H1 (cell line): ENCODE data around the gene ACOT7. TPM values are rescaled to one million over a fixed set of nuclear protein-coding genes. Genes with fewer than 3 reads are reported as not detected.

Experiments used
- CTCF ChIA-PET: fragments of 300-600 bp; sonication (Branson Sonifier 250); formaldehyde crosslinking; loops from one replicate; lab custom pipeline; 2021; ENCODE audit not compliant: partially characterized antibody; lab: Charles Lee
- POLR2A ChIA-PET: fragments of 300-600 bp; sonication (Branson Sonifier 250); formaldehyde crosslinking; loops from one replicate; lab custom pipeline; 2021; ENCODE audit warnings: inconsistent platforms; ENCODE audit not compliant: partially characterized antibody; lab: Charles Lee
- DNase-seq, 2 experiments: peaks; one replicate each; pipeline versions ENCODE4 v3.0.0 to v3.0.0-alpha.2; 2010 to 2022; ENCODE audit warnings: low spot score in 2 of 2, low read depth in 1 of 2, mixed read lengths in 1 of 2
- FAIRE-seq: peaks from 2 replicates; lab custom pipeline; 2011; peaks lifted over from hg19 to GRCh38; lab: Jason Lieb, UNC
- H2AFZ ChIP-seq: 2 replicates; pipeline ENCODE4 v1.8.1; 2012; ENCODE audit warnings: low read length, inconsistent platforms
- H2AK5ac ChIP-seq: 2 replicates; pipeline ENCODE4 v1.6.1; 2013; ENCODE audit warnings: low read depth, low read length
- H2BK120ac ChIP-seq: replicated peaks from 2 replicates; pipeline ENCODE3; 2013; ENCODE audit warnings: low read depth, low read length, inconsistent platforms
- H2BK12ac ChIP-seq: 2 replicates; pipeline ENCODE4 v1.6.1; 2013; ENCODE audit warnings: low read depth, low read length
- H2BK15ac ChIP-seq: 2 replicates; pipeline ENCODE4 v1.6.1; 2013; ENCODE audit warnings: low read length
- H2BK20ac ChIP-seq: 2 replicates; pipeline ENCODE4 v1.6.1; 2013; ENCODE audit warnings: low read length
- H2BK5ac ChIP-seq: 2 replicates; pipeline ENCODE4 v1.6.1; 2013; ENCODE audit warnings: low read depth, low read length
- H3K14ac ChIP-seq: 2 replicates; pipeline ENCODE4 v1.6.1; 2013; ENCODE audit warnings: inconsistent platforms; ENCODE audit not compliant: insufficient read length
- H3K18ac ChIP-seq: 2 replicates; pipeline ENCODE4 v1.6.1; 2013; ENCODE audit warnings: low read length; ENCODE audit errors: extremely low read depth
- H3K23ac ChIP-seq: 2 replicates; pipeline ENCODE4 v1.6.1; 2013; ENCODE audit warnings: inconsistent platforms; ENCODE audit not compliant: insufficient read length
- H3K23me2 ChIP-seq: 2 replicates; pipeline ENCODE4 v1.6.1; 2013; ENCODE audit warnings: low read depth, low read length
- H3K27ac ChIP-seq: 2 replicates; pipeline ENCODE4 v1.6.1; 2011; ENCODE audit warnings: low read depth, low read length, inconsistent platforms
- H3K27me3 ChIP-seq, 4 experiments: replicated peaks in 1 of 4; 1 replicate in 1 of 4; 2 replicates in 3 of 4; pipeline versions ENCODE4 v1.6.1 to v1.8.1; 2011 to 2013; ENCODE audit warnings: low read length in 3 of 4, mild to moderate bottlenecking in 3 of 4, inconsistent platforms in 2 of 4, mixed read lengths in 2 of 4, moderate library complexity in 1 of 4; ENCODE audit not compliant: control insufficient read depth in 3 of 4, insufficient read depth in 3 of 4; ENCODE audit errors: extremely low read depth in 1 of 4
- H3K36me3 ChIP-seq, 4 experiments: 2 replicates each; pipeline versions ENCODE4 v1.6.1 to v1.8.1; 2011 to 2013; ENCODE audit warnings: mild to moderate bottlenecking in 4 of 4, low read length in 3 of 4, moderate library complexity in 2 of 4, control low read depth in 1 of 4, inconsistent platforms in 1 of 4; ENCODE audit not compliant: insufficient read depth in 4 of 4, control insufficient read depth in 2 of 4
- H3K4ac ChIP-seq: replicated peaks from 2 replicates; pipeline ENCODE3; 2013; ENCODE audit warnings: low read length, low read depth, mixed read lengths, inconsistent platforms; ENCODE audit not compliant: insufficient read length
- H3K4me1 ChIP-seq, 4 experiments: replicated peaks in 1 of 4; 1 replicate in 1 of 4; 2 replicates in 3 of 4; pipeline versions ENCODE4 v1.6.1 to v1.8.1; 2011 to 2013; ENCODE audit warnings: low read length in 3 of 4, inconsistent platforms in 2 of 4, mixed read lengths in 1 of 4; ENCODE audit not compliant: insufficient read depth in 4 of 4, control insufficient read depth in 3 of 4
- H3K4me2 ChIP-seq, 2 experiments: 2 replicates each; pipeline versions ENCODE4 v1.6.1 to v1.8.1; 2011 to 2013; ENCODE audit warnings: low read depth in 2 of 2, low read length in 2 of 2, control low read depth in 1 of 2, inconsistent platforms in 1 of 2, mild to moderate bottlenecking in 1 of 2; ENCODE audit not compliant: insufficient read depth in 1 of 2
- H3K4me3 ChIP-seq, 4 experiments: fragments of 200-600, 300-600 bp in 1 of 4; sonication (generic), shearing (Covaris generic), sonication (Bioruptor Twin) in 1 of 4; 2 replicates each; pipeline versions ENCODE4 v1.5.1 to v1.8.1; 2011 to 2016; ENCODE audit warnings: low read length in 4 of 4, low read depth in 3 of 4, control low read depth in 2 of 4, inconsistent platforms in 2 of 4, mild to moderate bottlenecking in 2 of 4, mixed read lengths in 1 of 4, moderate library complexity in 1 of 4; ENCODE audit not compliant: insufficient read depth in 2 of 4; ENCODE audit errors: extremely low read depth in 1 of 4
- H3K56ac ChIP-seq: replicated peaks from 2 replicates; pipeline ENCODE3; 2013; ENCODE audit warnings: low read depth, mild to moderate bottlenecking, mixed read lengths, low read length, inconsistent platforms; ENCODE audit not compliant: insufficient read length
- H3K79me1 ChIP-seq: 2 replicates; pipeline ENCODE4 v1.6.1; 2013; ENCODE audit warnings: low read depth, low read length, control low read depth
- H3K79me2 ChIP-seq, 2 experiments: 2 replicates each; pipeline versions ENCODE4 v1.6.1 to v1.8.1; 2012 to 2013; ENCODE audit warnings: low read length in 2 of 2, mild to moderate bottlenecking in 2 of 2, inconsistent platforms in 1 of 2; ENCODE audit not compliant: insufficient read depth in 2 of 2, control insufficient read depth in 1 of 2
- H3K9ac ChIP-seq, 4 experiments: replicated peaks in 1 of 4; 1 replicate in 1 of 4; 2 replicates in 3 of 4; pipeline versions ENCODE4 v1.6.1 to v1.8.1; 2011 to 2013; ENCODE audit warnings: low read depth in 3 of 4, low read length in 3 of 4, control low read depth in 2 of 4, mild to moderate bottlenecking in 2 of 4, moderate library complexity in 2 of 4, inconsistent platforms in 1 of 4; ENCODE audit errors: extremely low read depth in 1 of 4
- H3K9me3 ChIP-seq, 2 experiments: 2 replicates each; pipeline versions ENCODE4 v1.6.1 to v1.8.1; 2012 to 2013; ENCODE audit warnings: mild to moderate bottlenecking in 2 of 2, moderate library complexity in 2 of 2, control low read depth in 1 of 2, inconsistent platforms in 1 of 2, low read depth in 1 of 2, low read length in 1 of 2, mixed read lengths in 1 of 2; ENCODE audit not compliant: insufficient read depth in 2 of 2
- H4K20me1 ChIP-seq, 2 experiments: replicated peaks in 1 of 2; 2 replicates each; pipeline versions ENCODE3 to v1.8.1; 2011 to 2013; ENCODE audit warnings: inconsistent platforms in 2 of 2, low read length in 2 of 2, mild to moderate bottlenecking in 1 of 2; ENCODE audit not compliant: insufficient read depth in 2 of 2, control insufficient read depth in 1 of 2
- H4K5ac ChIP-seq: 2 replicates; pipeline ENCODE4 v1.6.1; 2013; ENCODE audit warnings: low read length, low read depth, mixed read lengths, inconsistent platforms; ENCODE audit not compliant: insufficient read length
- H4K8ac ChIP-seq: 2 replicates; pipeline ENCODE4 v1.8.0; 2013; ENCODE audit warnings: mild to moderate bottlenecking, moderate library complexity, low read length, inconsistent platforms; ENCODE audit not compliant: insufficient read depth; ENCODE audit errors: extremely low read depth
- H4K91ac ChIP-seq: replicated peaks from 2 replicates; pipeline ENCODE3; 2013; ENCODE audit warnings: low read length, mixed read lengths, inconsistent platforms; ENCODE audit not compliant: insufficient read length
- BACH1 ChIP-seq: IDR thresholded peaks from 2 replicates; pipeline ENCODE4 v1.6.1; 2012; ENCODE audit warnings: low read length, improper control_type of control experiment
- BRCA1 ChIP-seq: IDR thresholded peaks from 2 replicates; pipeline ENCODE4 v1.6.1; 2012; ENCODE audit warnings: low read depth, low read length, improper control_type of control experiment
- JUN ChIP-seq: IDR thresholded peaks from 2 replicates; pipeline ENCODE4 v1.6.1; 2011; ENCODE audit warnings: low read depth, mild to moderate bottlenecking, improper control_type of control experiment, low read length
- JUND ChIP-seq: IDR thresholded peaks from 2 replicates; pipeline ENCODE4 v1.6.1; 2011; ENCODE audit warnings: mild to moderate bottlenecking, improper control_type of control experiment, low read length
- NANOG ChIP-seq: IDR thresholded peaks from 2 replicates; pipeline ENCODE4 v1.6.1; 2011; ENCODE audit warnings: low read length, low read depth, mild to moderate bottlenecking, inconsistent platforms; ENCODE audit not compliant: insufficient read depth, poor library complexity, severe bottlenecking
- SIN3A ChIP-seq, 2 experiments: IDR thresholded peaks in 1 of 2; conservative IDR thresholded peaks in 1 of 2; 2 replicates each; pipeline ENCODE4 v1.6.1; 2011 to 2012; ENCODE audit warnings: low read length in 2 of 2, improper control_type of control experiment in 1 of 2, low read depth in 1 of 2, mild to moderate bottlenecking in 1 of 2
- SIRT6 ChIP-seq: IDR thresholded peaks from one replicate; pipeline ENCODE4 v1.7.1; 2012; ENCODE audit warnings: low read length, inconsistent platforms
- SP4 ChIP-seq: IDR thresholded peaks from 2 replicates; pipeline ENCODE4 v1.6.1; 2012; ENCODE audit warnings: low read length, inconsistent platforms
- SUZ12 ChIP-seq: fragments of 200-600 bp; sonication (generic); IDR thresholded peaks from 2 replicates; pipeline ENCODE4 v1.6.1; 2012; ENCODE audit warnings: mild to moderate bottlenecking, inconsistent platforms, low read length, moderate library complexity, mixed read lengths
- TAF7 ChIP-seq: optimal IDR thresholded peaks from 2 replicates; pipeline ENCODE3; 2011; ENCODE audit warnings: low read depth, mild to moderate bottlenecking, inconsistent platforms, low read length, moderate library complexity, borderline replicate concordance
- TCF12 ChIP-seq: IDR thresholded peaks from 2 replicates; pipeline ENCODE4 v1.6.1; 2011; ENCODE audit warnings: low read depth, mild to moderate bottlenecking, low read length
- ZNF274 ChIP-seq: IDR thresholded peaks from 2 replicates; pipeline ENCODE4 v1.7.0; 2012; ENCODE audit warnings: low read length, borderline replicate concordance; ENCODE audit errors: extremely low read depth
- whole genome bisulfite sequencing, 2 experiments: shearing (Covaris generic) in 1 of 2; methylation state at CpG; one replicate each; pipeline versions ENCODE4 v1.1.6 to v1.1.7; 2013 to 2015; ENCODE audit warnings: low lambda C conversion rate in 2 of 2, mixed read lengths in 2 of 2, inconsistent platforms in 1 of 2, low coverage in 1 of 2, missing lambda C conversion rate in 1 of 2; ENCODE audit not compliant: insufficient replicate concordance in 2 of 2, insufficient coverage in 1 of 2, insufficient read length in 1 of 2; ENCODE audit errors: extremely low coverage in 1 of 2, missing lambda C conversion rate in 1 of 2; 5-methylcytosine and 5-hydroxymethylcytosine counted together
- polyA plus RNA-seq, 7 experiments: library from polyadenylated mRNA; depleted of rRNA in 3 of 7; stranded (reverse) in 5 of 7; unstranded in 2 of 7; fragments of >200 nt in 5 of 7; fragments of 200-250 nt in 2 of 7; gene quantifications; 1 replicate in 5 of 7; 2 replicates in 1 of 7; 4 replicates in 1 of 7; pipeline versions ENCODE4 v1.2.1 to v1.2.3, GENCODE V29; 2011 to 2013; ENCODE audit warnings: missing spikeins in 2 of 7, mixed read lengths in 2 of 7
- total RNA-seq: library from RNA; stranded (reverse); fragmentation: NEBNext Ultra II Directional; extraction: Animal tissue kit (Norgen Biotek cat#: 25700); gene quantifications from 2 replicates; pipeline ENCODE4 v1.2.1, GENCODE V29; 2021
- TF ChIP-seq, protein P1 (sequence below): IDR thresholded peaks from 2 replicates; pipeline ENCODE4 v1.6.1; 2011; ENCODE audit warnings: low read length, improper control_type of control experiment

Gene ACOT7
- total and polyA plus RNA-seq, 2 of the 8 experiments (the other 6 are each of a cell fraction or from before 2014, with no cell fraction given): 151 to 214 TPM

DNA sequence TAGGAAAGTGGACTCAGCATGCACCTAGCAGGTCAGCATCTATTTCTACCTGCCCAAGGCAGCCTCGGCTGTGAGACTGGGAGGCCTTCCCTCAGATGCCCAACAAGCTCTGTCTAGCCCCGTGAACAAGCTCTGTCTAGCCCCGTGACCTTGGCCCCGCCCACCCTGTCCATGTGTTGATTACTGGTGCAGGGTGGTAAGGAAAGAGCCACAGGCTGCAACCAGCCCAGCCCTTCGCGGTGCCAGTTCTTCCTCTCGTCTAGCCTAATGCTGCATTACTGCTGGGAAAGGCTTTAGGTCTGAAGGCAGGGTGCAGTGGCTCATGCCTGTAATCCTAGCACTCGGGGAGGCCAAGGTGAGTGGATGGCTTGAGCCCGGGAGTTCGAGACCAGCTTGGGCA lies 134.9 kb downstream of the ACOT7 start:
- Histone ChIP-seq H3K56ac (no peak overlapping the region), H3K23me2 (peaks cover 7% of the 10 kb centered on the region; the same call in 1 of the 2 replicates), H3K27me3 (peaks cover 0 to 20% (median 13%) of the 10 kb centered on the region in 4 experiments; a peak in 3 of 7 replicates), H3K4ac (no peak overlapping the region), H3K4me2 (no peak overlapping the region), H4K91ac (no peak overlapping the region), H3K36me3 (no peaks in the 10 kb centered on the region; a peak in 1 of 8 replicates), H2AK5ac (no peak overlapping the region), H2BK5ac (no peak overlapping the region), H3K9me3 (no peaks in the 10 kb centered on the region), H3K4me3 (no peak overlapping the region), H2AFZ (no peak overlapping the region), H3K23ac (no peak overlapping the region), H3K9ac (no peak overlapping the region), H3K4me1 (peaks cover 0 to 13% (median 3%) of the 10 kb centered on the region in 4 experiments; a peak in 6 of 7 replicates), H4K5ac (no peak overlapping the region)
- no peak for DNase-seq
- WGBS, 2 experiments: 94% methylated on average over 10 of the region's 10 CpGs; no CpG with 5 or more reads in 1 of the 2 experiments
- POLR2A ChIA-PET: interaction anchor here (0.8 to 2.8 kb wide), 3 partner anchors 9 to 214 kb away, joined by 3 to 16 read pairs (median 3); no protein-coding TSS in a partner anchor
- no peak for TF ChIP-seq TCF12
- TF ChIP-seq JUN: no peak
- no peak for TF ChIP-seq BACH1
- no peak for TF ChIP-seq SIN3A (conservative IDR thresholded peaks at IDR 0.05 in 1 of 2, IDR thresholded peaks at IDR 0.05 in 1 of 2; ENCODE audit: low read depth in 1 of 2, low read length in 2 of 2)
- no peak for TF ChIP-seq BRCA1
- TF ChIP-seq, protein P1, sequence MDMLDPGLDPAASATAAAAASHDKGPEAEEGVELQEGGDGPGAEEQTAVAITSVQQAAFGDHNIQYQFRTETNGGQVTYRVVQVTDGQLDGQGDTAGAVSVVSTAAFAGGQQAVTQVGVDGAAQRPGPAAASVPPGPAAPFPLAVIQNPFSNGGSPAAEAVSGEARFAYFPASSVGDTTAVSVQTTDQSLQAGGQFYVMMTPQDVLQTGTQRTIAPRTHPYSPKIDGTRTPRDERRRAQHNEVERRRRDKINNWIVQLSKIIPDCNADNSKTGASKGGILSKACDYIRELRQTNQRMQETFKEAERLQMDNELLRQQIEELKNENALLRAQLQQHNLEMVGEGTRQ: no peak
- no peak for TF ChIP-seq SUZ12
- TF ChIP-seq NANOG: no peak
- no peak for TF ChIP-seq JUND
- no peak for TF ChIP-seq TAF7
- TF ChIP-seq SIRT6: no peak
- TF ChIP-seq SP4: no peak
- no peak for TF ChIP-seq ZNF274
- TF ChIP-seq, all 59 proteins: peak for 0
- Histone ChIP-seq H3K27ac (no peak overlapping the region), H3K14ac (no peak overlapping the region), H2BK20ac (no peak overlapping the region), H2BK12ac (no peak overlapping the region), H4K8ac (no peak overlapping the region), H2BK120ac (no peak overlapping the region), H2BK15ac (no peak overlapping the region), H3K18ac (no peak overlapping the region), H4K20me1 (peaks cover 12 to 22% of the 10 kb centered on the region in 2 experiments), H3K79me1 (no peaks in the 10 kb centered on the region), H3K79me2 (no peaks in the 10 kb centered on the region)
- CTCF ChIA-PET: interaction anchor here (0.9 to 17.6 kb wide), 14 partner anchors 8 to 146 kb away, joined by 3 to 280 read pairs (median 4); no protein-coding TSS in a partner anchor
- no peak for FAIRE-seq
